Kidney epithelial cell (primary cell): ENCODE measurements around the gene MARCHF9. TPM values are rescaled to one million over a fixed set of nuclear protein-coding genes. Genes with fewer than 3 reads are reported as not detected.

Experiments used
- DNase-seq: peaks from one replicate; pipeline ENCODE4 v3.0.0-alpha.2; 2010; ENCODE audit warnings: low read depth
- H3K27me3 ChIP-seq: 2 replicates; pipeline ENCODE4 v1.6.0; 2011; ENCODE audit warnings: low read length; ENCODE audit not compliant: control insufficient read depth, insufficient read depth
- H3K36me3 ChIP-seq: 2 replicates; pipeline ENCODE4 v1.5.1; 2011; ENCODE audit warnings: low read length; ENCODE audit not compliant: control insufficient read depth, insufficient read depth
- H3K4me3 ChIP-seq: 2 replicates; pipeline ENCODE4 v1.5.1; 2011; ENCODE audit warnings: low read depth, mild to moderate bottlenecking, control low read depth, low read length
- total RNA-seq: library from RNA; depleted of rRNA; stranded (reverse); fragments of >200 nt; gene quantifications from 2 replicates; pipeline ENCODE4 v1.2.3, GENCODE V29; 2015
- TF ChIP-seq, protein P1 (sequence below): IDR thresholded peaks from 2 replicates; pipeline ENCODE4 v1.5.1; 2011; ENCODE audit warnings: mild to moderate bottlenecking, moderate library complexity, low read length, control low read depth, inconsistent platforms; ENCODE audit not compliant: insufficient read depth, poor library complexity, severe bottlenecking

Gene MARCHF9
- total RNA-seq, 1 donor from 2014 or later, result 16.7 TPM

DNA sequence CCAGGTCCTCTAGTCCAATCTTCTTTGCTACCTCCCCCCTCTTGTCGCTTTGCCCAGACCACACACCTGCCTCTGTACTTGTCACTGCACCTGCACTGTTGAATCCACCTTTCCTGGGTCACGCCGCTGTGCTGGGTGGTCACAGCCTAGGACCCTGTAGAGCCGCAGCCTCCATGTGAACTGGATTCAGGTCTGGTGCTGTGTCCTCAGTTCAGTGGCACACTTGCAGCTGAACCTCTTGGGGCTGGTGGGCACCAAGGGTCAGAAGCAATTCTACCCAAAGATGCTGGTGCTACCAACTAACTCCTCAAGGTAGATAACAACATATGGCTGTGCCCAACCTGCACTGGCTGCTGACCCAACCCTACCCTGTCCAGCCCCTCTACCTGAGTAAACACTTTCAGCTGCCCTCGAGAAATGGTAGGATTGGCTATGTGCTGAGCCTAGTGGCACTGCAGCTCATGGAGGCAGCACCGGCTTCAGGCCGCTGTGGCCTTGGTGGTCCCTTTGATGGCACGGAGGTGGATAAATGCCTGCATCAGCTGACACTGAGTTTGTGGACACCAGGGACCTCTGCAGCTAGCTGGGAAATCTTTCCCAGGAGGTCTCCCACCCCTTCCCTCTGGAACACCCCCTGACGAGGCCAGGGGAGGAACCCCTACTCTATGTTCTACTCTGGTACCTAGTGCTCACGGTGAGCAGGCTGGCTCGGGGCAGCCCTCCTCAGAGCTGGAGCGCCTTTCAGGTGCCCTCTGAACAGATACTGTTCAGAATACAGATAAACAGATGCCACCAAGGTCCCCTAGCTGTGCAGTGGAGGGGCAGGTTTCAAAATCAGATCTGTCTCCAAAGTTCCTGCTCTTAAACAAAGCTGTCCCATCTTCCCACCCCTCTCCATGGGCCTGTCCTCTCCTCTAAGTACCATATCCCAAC lies 30.6 kb upstream of the MARCHF9 start:
- TF ChIP-seq, protein P1, sequence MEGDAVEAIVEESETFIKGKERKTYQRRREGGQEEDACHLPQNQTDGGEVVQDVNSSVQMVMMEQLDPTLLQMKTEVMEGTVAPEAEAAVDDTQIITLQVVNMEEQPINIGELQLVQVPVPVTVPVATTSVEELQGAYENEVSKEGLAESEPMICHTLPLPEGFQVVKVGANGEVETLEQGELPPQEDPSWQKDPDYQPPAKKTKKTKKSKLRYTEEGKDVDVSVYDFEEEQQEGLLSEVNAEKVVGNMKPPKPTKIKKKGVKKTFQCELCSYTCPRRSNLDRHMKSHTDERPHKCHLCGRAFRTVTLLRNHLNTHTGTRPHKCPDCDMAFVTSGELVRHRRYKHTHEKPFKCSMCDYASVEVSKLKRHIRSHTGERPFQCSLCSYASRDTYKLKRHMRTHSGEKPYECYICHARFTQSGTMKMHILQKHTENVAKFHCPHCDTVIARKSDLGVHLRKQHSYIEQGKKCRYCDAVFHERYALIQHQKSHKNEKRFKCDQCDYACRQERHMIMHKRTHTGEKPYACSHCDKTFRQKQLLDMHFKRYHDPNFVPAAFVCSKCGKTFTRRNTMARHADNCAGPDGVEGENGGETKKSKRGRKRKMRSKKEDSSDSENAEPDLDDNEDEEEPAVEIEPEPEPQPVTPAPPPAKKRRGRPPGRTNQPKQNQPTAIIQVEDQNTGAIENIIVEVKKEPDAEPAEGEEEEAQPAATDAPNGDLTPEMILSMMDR, result no peak
- DNase-seq, result no peak
- Histone ChIP-seq H3K36me3 (no peaks in the 10 kb centered on the region), H3K4me3 (no peak overlapping the region), H3K27me3 (peaks cover 40% of the 10 kb centered on the region)

- H3K4me3 ChIP-seq, result no peak overlapping the region
- DNase-seq, result no peak
- H3K36me3 ChIP-seq, result no peaks in the 10 kb centered on the region
- TF ChIP-seq, protein P1, result no peak
- peaks cover 42% of the 10 kb centered on the region for H3K27me3 ChIP-seq
These were observed 29.8 kb upstream of the MARCHF9 start for GRCh38 chr12:57724936-57725740.

DNA sequence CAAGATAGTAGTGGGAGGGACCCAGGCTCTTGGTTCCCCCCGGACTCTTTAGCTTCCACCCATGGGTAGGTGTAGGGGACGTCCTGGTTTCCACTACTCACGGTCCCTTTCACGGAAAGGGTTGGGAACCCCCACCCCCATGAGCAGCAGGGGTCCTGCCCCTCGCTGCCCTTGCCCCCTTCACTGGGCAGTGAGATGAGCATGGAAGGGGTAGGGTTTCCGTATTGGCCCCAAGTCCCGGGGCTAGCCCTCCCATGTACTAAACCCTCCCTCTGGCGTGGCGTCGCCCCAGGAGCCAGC lies 29.1 kb upstream of the MARCHF9 start:
- H3K36me3 ChIP-seq, result no peaks in the 10 kb centered on the region
- TF ChIP-seq, protein P1, result no peak
- H3K4me3 ChIP-seq, result no peak overlapping the region
- H3K27me3 ChIP-seq, result peaks cover 48% of the 10 kb centered on the region
- no peak for DNase-seq

DNA sequence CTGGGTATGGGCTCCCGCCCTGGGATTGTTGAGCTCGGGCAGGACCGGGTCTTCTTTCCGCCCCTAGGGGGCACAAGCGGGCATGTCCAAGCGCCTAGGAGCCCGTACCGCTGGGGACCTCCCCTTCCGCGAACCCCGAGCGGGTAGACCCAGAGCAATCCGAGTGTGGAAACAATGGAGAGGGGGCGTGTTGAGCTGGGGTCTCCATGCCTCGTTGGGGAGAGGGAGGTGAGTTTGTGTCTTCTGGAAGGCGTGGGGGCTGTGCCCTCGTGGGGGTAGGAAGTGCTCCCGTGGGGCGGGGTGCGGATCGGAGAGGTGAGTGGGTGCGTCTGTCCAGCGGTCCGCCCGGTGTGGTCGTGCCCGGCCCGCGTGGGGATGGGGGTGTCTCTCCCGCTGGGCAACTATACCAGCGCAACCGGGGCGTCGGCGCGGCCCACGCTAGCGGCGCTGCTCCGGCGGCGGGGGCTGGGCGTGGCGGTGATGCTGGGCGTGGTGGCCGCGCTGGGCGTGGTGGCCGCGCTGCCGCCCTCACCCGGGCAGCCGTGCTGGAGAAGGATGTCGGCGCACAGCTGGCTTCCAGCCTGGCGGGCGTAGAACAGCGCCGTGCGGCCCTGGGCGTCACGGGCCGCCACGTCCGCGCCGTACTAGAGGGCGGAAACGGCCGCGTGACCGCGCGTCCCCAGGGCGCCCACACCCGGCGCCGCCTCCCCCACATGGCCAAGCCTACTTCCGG lies 28.6 kb upstream of the MARCHF9 start:
- DNase-seq, result peak; percentile 26
- peaks cover 48% of the 10 kb centered on the region for H3K27me3 ChIP-seq
- TF ChIP-seq, protein P1, result peak; percentile 90
- H3K36me3 ChIP-seq, result no peaks in the 10 kb centered on the region
- H3K4me3 ChIP-seq, result peak overlapping the region; percentile 57

DNA sequence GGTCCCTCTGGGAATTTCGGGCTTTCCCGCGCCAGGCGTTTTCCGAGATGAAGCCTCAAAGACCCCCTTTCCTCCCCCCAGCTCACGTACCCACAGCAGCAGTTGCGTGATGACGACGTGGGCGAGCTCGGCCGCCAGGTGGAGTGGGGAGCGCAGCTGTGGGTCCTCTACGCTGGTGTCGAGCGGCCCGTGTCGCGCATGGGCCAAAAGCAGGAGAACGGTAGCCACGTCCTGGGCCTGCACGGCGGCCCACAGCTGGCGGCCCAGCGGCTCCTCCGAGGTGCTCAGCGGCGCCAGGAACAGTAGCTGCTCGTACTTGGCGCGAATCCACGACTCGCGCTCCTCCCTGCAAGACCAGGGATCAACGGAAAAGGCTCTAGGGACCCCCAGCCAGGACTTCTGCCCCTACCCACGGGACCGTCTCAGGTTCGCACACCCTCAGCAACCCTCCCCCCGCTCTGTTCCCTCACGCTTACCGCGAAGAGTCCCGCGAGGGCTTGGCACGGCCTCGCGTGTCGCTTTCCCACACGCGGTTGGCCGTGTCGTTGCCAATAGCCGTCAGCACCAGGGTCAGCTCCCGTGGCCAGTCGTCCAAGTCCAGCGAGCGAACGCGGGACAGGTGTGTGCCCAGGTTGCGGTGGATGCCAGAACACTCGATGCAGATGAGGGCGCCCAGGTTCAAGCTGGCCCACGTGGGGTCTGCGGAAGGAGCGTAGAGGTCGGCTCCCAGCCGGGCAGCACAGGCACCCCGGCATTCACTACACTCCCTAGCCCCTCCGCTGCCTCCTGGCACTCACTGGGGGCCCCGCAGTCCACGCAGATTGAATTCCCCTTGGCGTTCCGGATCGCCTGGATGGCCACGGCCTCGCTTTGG lies 27.8 kb upstream of the MARCHF9 start:
- H3K4me3 ChIP-seq, result peak overlapping the region; percentile 57
- H3K36me3 ChIP-seq, result no peaks in the 10 kb centered on the region
- no peak for DNase-seq
- TF ChIP-seq, protein P1, result peak; percentile 25
- H3K27me3 ChIP-seq, result peaks cover 53% of the 10 kb centered on the region
